ENCODE results near the gene GRAMD1B.

- TF ChIP-seq POLR2A (IDR thresholded peaks at IDR 0.05; ENCODE audit: low read depth): no peak
- no peak for TF ChIP-seq EP300 (IDR thresholded peaks at IDR 0.05)
- TF ChIP-seq CTCF (IDR thresholded peaks at IDR 0.05): no peak
These were observed 101.3 kb downstream of the GRAMD1B start for GRCh38 chr11:123531325-123531724.
